ENCODE data around the gene AQP1.

AQP1 gene

DNA sequence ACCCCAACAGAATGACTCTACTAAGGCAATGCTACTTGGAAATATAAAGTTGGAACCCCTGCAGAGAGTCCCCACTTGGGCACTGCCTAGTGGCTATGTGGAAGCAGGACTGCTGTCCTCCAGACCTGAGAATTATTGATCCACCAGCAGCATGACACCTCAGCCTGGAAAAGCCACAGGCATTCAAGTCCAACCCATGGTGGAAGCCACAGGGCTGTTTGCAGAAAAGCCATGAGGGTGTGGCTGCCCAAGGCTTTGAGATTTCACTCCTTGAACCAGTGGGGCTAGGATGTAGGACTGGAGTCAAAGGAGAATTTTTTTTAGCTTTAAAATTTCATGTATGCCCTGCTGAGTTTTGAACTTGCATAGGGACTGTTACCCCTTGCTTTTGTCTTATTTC, 38.5 kb downstream of the AQP1 start:
- TF ChIP-seq, protein P1, sequence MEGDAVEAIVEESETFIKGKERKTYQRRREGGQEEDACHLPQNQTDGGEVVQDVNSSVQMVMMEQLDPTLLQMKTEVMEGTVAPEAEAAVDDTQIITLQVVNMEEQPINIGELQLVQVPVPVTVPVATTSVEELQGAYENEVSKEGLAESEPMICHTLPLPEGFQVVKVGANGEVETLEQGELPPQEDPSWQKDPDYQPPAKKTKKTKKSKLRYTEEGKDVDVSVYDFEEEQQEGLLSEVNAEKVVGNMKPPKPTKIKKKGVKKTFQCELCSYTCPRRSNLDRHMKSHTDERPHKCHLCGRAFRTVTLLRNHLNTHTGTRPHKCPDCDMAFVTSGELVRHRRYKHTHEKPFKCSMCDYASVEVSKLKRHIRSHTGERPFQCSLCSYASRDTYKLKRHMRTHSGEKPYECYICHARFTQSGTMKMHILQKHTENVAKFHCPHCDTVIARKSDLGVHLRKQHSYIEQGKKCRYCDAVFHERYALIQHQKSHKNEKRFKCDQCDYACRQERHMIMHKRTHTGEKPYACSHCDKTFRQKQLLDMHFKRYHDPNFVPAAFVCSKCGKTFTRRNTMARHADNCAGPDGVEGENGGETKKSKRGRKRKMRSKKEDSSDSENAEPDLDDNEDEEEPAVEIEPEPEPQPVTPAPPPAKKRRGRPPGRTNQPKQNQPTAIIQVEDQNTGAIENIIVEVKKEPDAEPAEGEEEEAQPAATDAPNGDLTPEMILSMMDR (IDR thresholded peaks at IDR 0.05; ENCODE audit: low read depth, low read length, missing control alignments): no peak
- no peak for DNase-seq (ENCODE audit: low read depth)
- in situ Hi-C loops (cut with HindIII; ENCODE audit: low sequenced_read_pairs): loop anchor here (25.0 kb wide), 1 partner anchor 112 kb away; the partner anchor contains the start of gene ADCYAP1R1
- no peak overlapping the region for H3K4me3 ChIP-seq (ENCODE audit: low read depth, low read length)

DNA sequence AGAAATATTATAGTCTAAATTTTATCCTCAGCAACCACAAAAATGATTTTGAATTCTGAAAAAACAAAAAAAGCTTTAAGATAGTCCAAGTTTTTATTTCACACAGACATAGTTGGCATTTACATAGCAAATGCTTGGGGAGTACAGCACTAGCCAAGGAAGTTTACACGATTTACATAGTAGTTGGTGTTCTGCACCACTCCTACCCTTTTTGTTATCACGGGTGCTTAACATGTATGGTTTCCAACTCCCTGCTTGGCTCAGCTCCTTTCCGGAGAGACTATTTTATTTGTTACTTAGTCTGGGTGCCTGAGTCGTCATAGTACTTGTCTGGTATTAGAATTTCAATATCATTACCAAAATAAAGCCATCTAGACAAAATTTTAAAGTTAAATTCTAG, 43.3 kb downstream of the AQP1 start:
- in situ Hi-C loops (cut with HindIII; ENCODE audit: low sequenced_read_pairs): loop anchor here (25.0 kb wide), 1 partner anchor 107 kb away; the partner anchor contains the start of gene ADCYAP1R1
- H3K4me3 ChIP-seq (ENCODE audit: low read depth, low read length): no peak overlapping the region
- TF ChIP-seq, protein P1 (IDR thresholded peaks at IDR 0.05; ENCODE audit: low read depth, low read length, missing control alignments): no peak
- no peak for DNase-seq (ENCODE audit: low read depth)

DNA sequence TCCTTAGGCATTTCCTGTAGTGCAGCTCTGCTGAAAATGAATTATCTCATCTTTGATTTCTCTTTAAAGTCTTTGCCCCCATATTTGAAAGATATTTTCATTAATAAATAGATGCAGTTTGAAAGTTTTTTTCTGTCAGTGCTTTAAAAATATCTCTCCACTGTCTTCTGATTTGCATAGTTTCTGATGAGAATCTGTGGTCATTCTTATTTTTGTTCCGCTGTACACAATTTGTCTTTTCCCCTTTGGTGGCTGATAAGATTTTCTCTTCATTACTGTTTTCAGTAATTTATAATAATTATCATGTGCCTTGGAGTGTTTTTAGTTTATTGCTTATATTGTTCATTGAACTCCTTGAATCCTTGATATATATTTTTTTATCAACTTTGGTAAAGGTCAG, 45.1 kb downstream of the AQP1 start:
- in situ Hi-C loops (cut with HindIII; ENCODE audit: low sequenced_read_pairs): loop anchor here (25.0 kb wide), 1 partner anchor 106 kb away; the partner anchor contains the start of gene ADCYAP1R1
- TF ChIP-seq, protein P1 (IDR thresholded peaks at IDR 0.05; ENCODE audit: low read depth, low read length, missing control alignments): no peak
- H3K4me3 ChIP-seq (ENCODE audit: low read depth, low read length): no peak overlapping the region
- no peak for DNase-seq (ENCODE audit: low read depth)

DNA sequence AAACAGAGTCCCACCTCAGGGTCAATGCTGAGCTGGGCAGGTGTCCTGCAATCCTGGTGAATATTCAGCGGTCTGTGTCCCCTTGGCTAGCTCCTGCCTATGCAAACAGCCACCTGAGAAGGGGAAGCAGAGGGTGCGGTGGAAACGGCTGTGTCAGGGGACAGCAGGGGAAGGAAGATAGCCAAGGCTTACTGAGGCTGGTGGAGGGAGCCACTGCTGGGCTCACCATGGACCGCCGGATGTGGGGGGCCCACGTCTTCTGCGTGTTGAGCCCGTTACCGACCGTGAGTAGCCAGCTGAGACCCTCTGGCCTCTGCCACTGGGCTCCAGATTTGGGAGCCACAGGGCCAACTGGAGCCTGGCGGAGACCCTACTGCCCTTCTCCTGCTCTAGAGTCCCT, 52.2 kb downstream of the AQP1 start, which contains the start of gene GHRHR:
Gene GHRHR, plus strand, starts transcription at position 112 of the 400 bp plus-strand sequence. Its CDS starts 116 bp downstream, at position 228.
- TF ChIP-seq, protein P1 (IDR thresholded peaks at IDR 0.05; ENCODE audit: low read depth, low read length, missing control alignments): no peak
- no peak within 1 kb of the TSS for H3K4me3 ChIP-seq (ENCODE audit: low read depth, low read length)
- no peak for DNase-seq (ENCODE audit: low read depth)
- in situ Hi-C loops (cut with HindIII; ENCODE audit: low sequenced_read_pairs): loop anchor here (25.0 kb wide), 1 partner anchor 98 kb away; the partner anchor contains the start of gene ADCYAP1R1

DNA sequence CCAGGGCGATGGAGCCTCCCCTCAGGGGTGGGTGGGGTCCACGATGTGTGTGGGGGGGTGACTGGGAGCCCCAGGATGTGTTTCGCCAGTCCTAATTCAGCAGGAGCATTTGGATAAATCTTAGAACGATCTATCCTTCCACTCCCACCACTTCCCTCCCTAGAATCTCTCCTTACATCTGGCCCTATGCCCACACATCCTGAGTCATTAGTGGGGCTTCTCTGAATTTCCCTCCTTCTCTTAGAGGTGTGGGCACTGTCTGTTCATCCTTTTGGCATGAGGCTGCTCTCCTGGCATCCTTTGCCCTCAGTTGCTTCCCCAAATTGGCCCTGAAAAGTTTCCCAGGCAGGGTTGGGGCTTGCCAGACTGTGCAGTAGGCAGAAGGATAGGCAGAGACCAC, 53.7 kb downstream of the AQP1 start:
- TF ChIP-seq, protein P1 (IDR thresholded peaks at IDR 0.05; ENCODE audit: low read depth, low read length, missing control alignments): no peak
- DNase-seq (ENCODE audit: low read depth): no peak

DNA sequence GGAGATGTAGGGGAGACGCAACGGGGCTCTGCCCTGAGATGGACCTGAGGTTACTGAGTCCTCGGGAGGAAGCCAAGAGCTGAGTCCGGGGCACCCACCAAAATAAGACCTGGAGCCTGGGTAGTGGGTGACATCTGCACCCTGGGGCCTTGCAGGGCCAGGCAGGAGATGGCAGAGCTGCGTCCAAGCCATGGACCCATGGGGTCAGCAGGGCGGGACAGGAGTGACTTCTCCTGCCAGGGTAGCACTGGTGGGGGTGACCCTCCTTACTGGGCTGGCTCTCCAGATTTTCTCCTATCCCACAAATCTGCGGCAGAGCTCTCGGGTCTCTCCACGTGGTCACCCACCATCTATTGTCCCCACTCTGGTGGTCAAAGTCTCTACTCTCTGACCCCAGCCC, 54.2 kb downstream of the AQP1 start:
- DNase-seq (ENCODE audit: low read depth): no peak
- TF ChIP-seq, protein P1 (IDR thresholded peaks at IDR 0.05; ENCODE audit: low read depth, low read length, missing control alignments): no peak
- in situ Hi-C loops (cut with HindIII; ENCODE audit: low sequenced_read_pairs): loop anchor here (25.0 kb wide), 1 partner anchor 96 kb away; the partner anchor contains the start of gene ADCYAP1R1
- no peak overlapping the region for H3K4me3 ChIP-seq (ENCODE audit: low read depth, low read length)

More for the DNA sequence above, 53.7 kb downstream of the AQP1 start:
- in situ Hi-C loops (cut with HindIII; ENCODE audit: low sequenced_read_pairs): loop anchor here (25.0 kb wide), 1 partner anchor 97 kb away; the partner anchor contains the start of gene ADCYAP1R1
- H3K4me3 ChIP-seq (ENCODE audit: low read depth, low read length): no peak overlapping the region
